ENCODE measurements around the gene SSTR1. TPM values are rescaled to one million over a fixed set of nuclear protein-coding genes. Genes with fewer than 3 reads are reported as not detected.
"Not testable (repeated sequence)": the region's sequence is repeated elsewhere in the genome, so short reads cannot be mapped to it uniquely, and the experiment has no call there.

The SSTR1 gene
- not detected for polyA plus RNA-seq (2012; ENCODE audit: insufficient read depth, insufficient read length)

- H3K4me3 ChIP-seq (ENCODE audit: low read length), result no peak within 1 kb of the TSS
- no peak for DNase-seq (ENCODE audit: low read depth, low spot score)
Observed at GRCh38 chr14:38207736-38208617, at the start of gene SSTR1. Gene SSTR1 (plus strand): TSS chr14:38207904. CDS start chr14:38209390, 1,486 bp downstream.

GRCh38 chr14:38158468-38158867, 49.2 kb upstream of the SSTR1 start:
- H3K4me3 ChIP-seq (ENCODE audit: low read length), result no peak overlapping the region
- no peak for DNase-seq (ENCODE audit: low read depth, low spot score)

- DNase-seq (ENCODE audit: low read depth, low spot score), result no peak
Observed at GRCh38 chr14:38168416-38168815, 39.3 kb upstream of the SSTR1 start.

GRCh38 chr14:38171197-38171596, 36.5 kb upstream of the SSTR1 start:
- no peak overlapping the region for H3K4me3 ChIP-seq (ENCODE audit: low read length)
- no peak for DNase-seq (ENCODE audit: low read depth, low spot score)

More at GRCh38 chr14:38168416-38168815, 39.3 kb upstream of the SSTR1 start:
- H3K4me3 ChIP-seq (ENCODE audit: low read length), result no peak overlapping the region

GRCh38 chr14:38174711-38175110, 33.0 kb upstream of the SSTR1 start:
- no peak for DNase-seq (ENCODE audit: low read depth, low spot score)
- H3K4me3 ChIP-seq (ENCODE audit: low read length), result no peak overlapping the region

GRCh38 chr14:38175658-38176057, 32.0 kb upstream of the SSTR1 start:
- DNase-seq (ENCODE audit: low read depth, low spot score), result no peak

GRCh38 chr14:38176379-38176778, 31.3 kb upstream of the SSTR1 start:
- no peak overlapping the region for H3K4me3 ChIP-seq (ENCODE audit: low read length)
- DNase-seq (ENCODE audit: low read depth, low spot score), result no peak

More at GRCh38 chr14:38175658-38176057, 32.0 kb upstream of the SSTR1 start:
- H3K4me3 ChIP-seq (ENCODE audit: low read length), result no peak overlapping the region

- no peak for DNase-seq (ENCODE audit: low read depth, low spot score)
- no peak overlapping the region for H3K4me3 ChIP-seq (ENCODE audit: low read length)
Observed at GRCh38 chr14:38184132-38184531, 23.6 kb upstream of the SSTR1 start.

- H3K4me3 ChIP-seq (ENCODE audit: low read length), result no peak overlapping the region
- DNase-seq (ENCODE audit: low read depth, low spot score), result no peak
Observed at GRCh38 chr14:38185671-38186070, 22.0 kb upstream of the SSTR1 start.

- no peak for DNase-seq (ENCODE audit: low read depth, low spot score)
- no peak overlapping the region for H3K4me3 ChIP-seq (ENCODE audit: low read length)
Observed at GRCh38 chr14:38186216-38186615, 21.5 kb upstream of the SSTR1 start.

- no peak overlapping the region for H3K4me3 ChIP-seq (ENCODE audit: low read length)
- DNase-seq (ENCODE audit: low read depth, low spot score), result no peak
Observed at GRCh38 chr14:38187528-38187927, 20.2 kb upstream of the SSTR1 start.

GRCh38 chr14:38189930-38190726, 17.6 kb upstream of the SSTR1 start:
- no peak overlapping the region for H3K4me3 ChIP-seq (ENCODE audit: low read length)
- no peak for DNase-seq (ENCODE audit: low read depth, low spot score)

GRCh38 chr14:38190846-38191245, 16.9 kb upstream of the SSTR1 start:
- H3K4me3 ChIP-seq (ENCODE audit: low read length), result not testable (repeated sequence)

GRCh38 chr14:38191491-38191890, 16.2 kb upstream of the SSTR1 start:
- not testable (repeated sequence) for H3K4me3 ChIP-seq (ENCODE audit: low read length); DNase-seq (ENCODE audit: low read depth, low spot score)

More at GRCh38 chr14:38190846-38191245, 16.9 kb upstream of the SSTR1 start:
- not testable (repeated sequence) for DNase-seq (ENCODE audit: low read depth, low spot score)

GRCh38 chr14:38197001-38197783, 10.5 kb upstream of the SSTR1 start:
- no peak overlapping the region for H3K4me3 ChIP-seq (ENCODE audit: low read length)
- DNase-seq (ENCODE audit: low read depth, low spot score), result no peak

GRCh38 chr14:38197784-38198335, 9.8 kb upstream of the SSTR1 start:
- DNase-seq (ENCODE audit: low read depth, low spot score), result no peak
- H3K4me3 ChIP-seq (ENCODE audit: low read length), result no peak overlapping the region

- no peak overlapping the region for H3K4me3 ChIP-seq (ENCODE audit: low read length)
- DNase-seq (ENCODE audit: low read depth, low spot score), result no peak
Observed at GRCh38 chr14:38198425-38198824, 9.3 kb upstream of the SSTR1 start.

GRCh38 chr14:38199076-38199475, 8.6 kb upstream of the SSTR1 start:
- no peak for DNase-seq (ENCODE audit: low read depth, low spot score)
- no peak overlapping the region for H3K4me3 ChIP-seq (ENCODE audit: low read length)

- no peak overlapping the region for H3K4me3 ChIP-seq (ENCODE audit: low read length)
- DNase-seq (ENCODE audit: low read depth, low spot score), result no peak
Observed at GRCh38 chr14:38199739-38200138, 8.0 kb upstream of the SSTR1 start.

Data from Jurkat, Clone E6-1 (cell line).